ENCODE results near the gene NXPE1.

NXPE1 gene

DNA sequence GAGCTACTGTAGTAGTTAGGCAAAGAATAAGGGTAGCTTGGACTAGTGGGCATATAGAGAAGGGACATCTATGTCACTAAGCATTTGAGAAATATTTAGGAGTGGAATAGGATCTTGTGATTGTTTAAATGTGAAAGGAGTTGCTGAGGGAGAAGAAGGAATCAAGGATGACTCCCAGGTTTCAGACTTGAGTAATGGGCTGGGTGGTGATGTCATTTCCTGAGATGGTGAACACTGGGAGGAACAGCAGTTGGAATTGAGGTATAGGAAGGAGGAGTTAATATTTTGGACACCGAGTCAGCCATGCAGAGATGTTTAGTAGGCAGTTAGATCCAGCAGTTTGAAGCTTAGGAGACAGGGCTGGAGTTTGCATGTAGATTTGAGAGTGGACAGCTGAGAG lies 80.3 kb downstream of the NXPE1 start:
- Histone ChIP-seq H3K4me3 (ENCODE audit: insufficient read length, low read depth) (no peak overlapping the region), H3K9me3 (ENCODE audit: insufficient read depth, low read length) (peaks cover 27% of the 10 kb centered on the region), H3K36me3 (ENCODE audit: insufficient read depth, insufficient read length, low read length) (no peaks in the 10 kb centered on the region), H3K9ac (ENCODE audit: insufficient read length, low read depth) (no peak overlapping the region), H3K4me1 (ENCODE audit: insufficient read depth, insufficient read length) (peaks cover 2% of the 10 kb centered on the region), H3K27me3 (ENCODE audit: insufficient read depth, insufficient read length) (no peaks in the 10 kb centered on the region)
- no peak for DNase-seq (ENCODE audit: low read depth, low spot score)
- no peak for TF ChIP-seq YY1 (IDR thresholded peaks at IDR 0.05; ENCODE audit: insufficient read depth, insufficient read length)
- TF ChIP-seq ZNF274 (IDR thresholded peaks at IDR 0.05; ENCODE audit: low read depth, low read length): no peak
- no peak for TF ChIP-seq SUZ12 (IDR thresholded peaks at IDR 0.05; ENCODE audit: extremely low read depth, insufficient read depth, insufficient read length)

DNA sequence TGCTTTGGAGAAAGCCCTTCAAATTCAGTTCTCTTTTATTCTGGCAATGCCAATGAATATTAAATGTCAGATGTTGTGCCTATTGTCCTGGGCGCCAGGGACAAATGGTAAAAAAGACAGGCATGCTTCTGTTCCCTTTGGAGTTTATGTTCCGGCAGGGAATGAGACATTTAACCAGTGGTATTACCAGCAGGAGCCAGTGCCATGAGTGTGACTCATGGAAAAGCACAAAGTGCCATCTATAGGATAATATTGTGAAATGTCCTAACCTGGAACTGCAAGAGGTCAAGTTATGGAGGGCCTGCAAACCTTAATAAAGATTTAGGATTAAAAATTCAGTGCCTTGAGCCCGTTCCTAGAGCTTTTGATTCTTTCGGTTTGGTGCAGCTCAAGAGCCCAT lies 80.9 kb downstream of the NXPE1 start:
- no peak overlapping the region for H3K4me3 ChIP-seq (ENCODE audit: insufficient read length, low read depth)
- peak; percentile 55 for DNase-seq (ENCODE audit: low read depth, low spot score)
- peaks cover 2% of the 10 kb centered on the region for H3K4me1 ChIP-seq (ENCODE audit: insufficient read depth, insufficient read length)
- no peaks in the 10 kb centered on the region for H3K27me3 ChIP-seq (ENCODE audit: insufficient read depth, insufficient read length)
- peaks cover 30% of the 10 kb centered on the region for H3K9me3 ChIP-seq (ENCODE audit: insufficient read depth, low read length)
- TF ChIP-seq YY1 (IDR thresholded peaks at IDR 0.05; ENCODE audit: insufficient read depth, insufficient read length) (no peak), ZNF274 (IDR thresholded peaks at IDR 0.05; ENCODE audit: low read depth, low read length) (no peak), SUZ12 (IDR thresholded peaks at IDR 0.05; ENCODE audit: extremely low read depth, insufficient read depth, insufficient read length) (no peak)
- H3K36me3 ChIP-seq (ENCODE audit: insufficient read depth, insufficient read length, low read length): no peaks in the 10 kb centered on the region
- H3K9ac ChIP-seq (ENCODE audit: insufficient read length, low read depth): no peak overlapping the region

DNA sequence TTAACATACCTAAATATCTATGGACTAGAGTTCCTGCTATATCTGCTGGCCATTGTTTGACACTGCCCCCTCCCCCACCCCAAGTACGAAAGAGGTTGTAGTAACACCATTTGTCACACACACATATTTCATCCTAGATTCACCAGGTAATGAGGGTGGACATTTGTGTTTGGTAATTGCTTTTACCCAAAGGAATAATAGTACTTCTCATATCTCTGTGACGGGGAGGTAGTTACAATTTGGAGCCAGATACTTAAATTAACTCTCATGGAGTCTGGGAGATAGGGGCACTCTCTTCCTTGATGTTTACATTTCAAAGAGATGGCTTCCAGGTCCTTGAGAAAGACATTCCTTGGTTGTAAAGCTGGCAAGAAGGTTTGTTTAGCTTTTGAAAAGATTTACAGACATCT lies 81.7 kb downstream of the NXPE1 start:
- peaks cover 2% of the 10 kb centered on the region for H3K4me1 ChIP-seq (ENCODE audit: insufficient read depth, insufficient read length)
- no peak for TF ChIP-seq ZNF274 (IDR thresholded peaks at IDR 0.05; ENCODE audit: low read depth, low read length)
- TF ChIP-seq YY1 (IDR thresholded peaks at IDR 0.05; ENCODE audit: insufficient read depth, insufficient read length): no peak
- TF ChIP-seq SUZ12 (IDR thresholded peaks at IDR 0.05; ENCODE audit: extremely low read depth, insufficient read depth, insufficient read length): no peak

DNA sequence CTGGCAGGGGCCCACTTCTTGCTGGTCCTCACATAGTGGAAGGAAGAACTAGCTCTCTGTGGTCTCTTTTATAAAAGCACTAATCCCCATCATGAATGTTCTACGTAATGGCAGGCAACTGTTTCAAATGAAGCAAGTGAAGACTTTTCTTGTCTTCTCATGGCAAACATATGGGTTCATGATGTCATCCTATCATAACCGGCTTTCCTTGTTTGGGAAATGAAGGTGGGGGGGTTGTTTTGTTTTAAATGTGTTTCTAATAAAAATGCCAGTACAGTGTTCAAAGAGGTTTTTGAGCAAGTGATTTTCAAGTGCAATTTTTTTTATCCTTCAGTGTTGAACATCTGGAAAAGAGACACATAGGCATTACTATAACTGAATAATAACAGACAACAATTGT lies 87.0 kb downstream of the NXPE1 start:
- no peak overlapping the region for H3K9ac ChIP-seq (ENCODE audit: insufficient read length, low read depth)
- peaks cover 22% of the 10 kb centered on the region for H3K9me3 ChIP-seq (ENCODE audit: insufficient read depth, low read length)
- no peaks in the 10 kb centered on the region for H3K36me3 ChIP-seq (ENCODE audit: insufficient read depth, insufficient read length, low read length)
- DNase-seq (ENCODE audit: low read depth, low spot score): no peak
- H3K4me3 ChIP-seq (ENCODE audit: insufficient read length, low read depth): no peak overlapping the region
- H3K4me1 ChIP-seq (ENCODE audit: insufficient read depth, insufficient read length): no peaks in the 10 kb centered on the region
- H3K27me3 ChIP-seq (ENCODE audit: insufficient read depth, insufficient read length): no peaks in the 10 kb centered on the region
- TF ChIP-seq YY1 (IDR thresholded peaks at IDR 0.05; ENCODE audit: insufficient read depth, insufficient read length) (no peak), ZNF274 (IDR thresholded peaks at IDR 0.05; ENCODE audit: low read depth, low read length) (no peak), SUZ12 (IDR thresholded peaks at IDR 0.05; ENCODE audit: extremely low read depth, insufficient read depth, insufficient read length) (no peak)

More for the DNA sequence above, 81.7 kb downstream of the NXPE1 start:
- H3K36me3 ChIP-seq (ENCODE audit: insufficient read depth, insufficient read length, low read length): no peaks in the 10 kb centered on the region
- H3K4me3 ChIP-seq (ENCODE audit: insufficient read length, low read depth): no peak overlapping the region
- peaks cover 32% of the 10 kb centered on the region for H3K9me3 ChIP-seq (ENCODE audit: insufficient read depth, low read length)
- H3K27me3 ChIP-seq (ENCODE audit: insufficient read depth, insufficient read length): no peaks in the 10 kb centered on the region
- no peak overlapping the region for H3K9ac ChIP-seq (ENCODE audit: insufficient read length, low read depth)
- DNase-seq (ENCODE audit: low read depth, low spot score): peak; percentile 57
